ENCODE results near the gene FBXW12.

Gene FBXW12

GRCh38 chr3:48356419-48356818, 15.6 kb upstream of the FBXW12 start:
- Histone ChIP-seq H3K9me3 (ENCODE audit: control insufficient read depth, insufficient read depth, low read length) (no peaks in the 10 kb centered on the region; the same call in 1 of the 2 replicates), H3K36me3 (ENCODE audit: insufficient read depth, low read length) (no peaks in the 10 kb centered on the region), H3K4me1 (ENCODE audit: insufficient read depth, low read length) (no peaks in the 10 kb centered on the region), H3K9ac (ENCODE audit: low read depth, low read length) (no peak overlapping the region)

- Histone ChIP-seq H3K4me1 (ENCODE audit: insufficient read depth, low read length) (no peaks in the 10 kb centered on the region), H3K36me3 (ENCODE audit: insufficient read depth, low read length) (no peaks in the 10 kb centered on the region), H3K9ac (ENCODE audit: low read depth, low read length) (no peak overlapping the region), H3K9me3 (ENCODE audit: control insufficient read depth, insufficient read depth, low read length) (0 out of 2 replicates have a peak, but pooled peaks cover 2% of the 10 kb centered on the region)
Measured at GRCh38 chr3:48361928-48362327, 10.1 kb upstream of the FBXW12 start.

GRCh38 chr3:48364840-48365239, 7.2 kb upstream of the FBXW12 start:
- peaks cover 5% of the 10 kb centered on the region for H3K4me1 ChIP-seq (ENCODE audit: insufficient read depth, low read length)
- H3K36me3 ChIP-seq (ENCODE audit: insufficient read depth, low read length): no peaks in the 10 kb centered on the region
- H3K9ac ChIP-seq (ENCODE audit: low read depth, low read length): no peak overlapping the region
- H3K9me3 ChIP-seq (ENCODE audit: control insufficient read depth, insufficient read depth, low read length): 0 out of 2 replicates have a peak, but pooled peaks cover 2% of the 10 kb centered on the region

GRCh38 chr3:48367201-48367600, 4.8 kb upstream of the FBXW12 start:
- Histone ChIP-seq H3K9ac (ENCODE audit: low read depth, low read length) (no peak overlapping the region), H3K36me3 (ENCODE audit: insufficient read depth, low read length) (no peaks in the 10 kb centered on the region), H3K4me1 (ENCODE audit: insufficient read depth, low read length) (peaks cover 11% of the 10 kb centered on the region), H3K9me3 (ENCODE audit: control insufficient read depth, insufficient read depth, low read length) (0 out of 2 replicates have a peak, but pooled peaks cover 2% of the 10 kb centered on the region)

GRCh38 chr3:48369693-48370332, 2.2 kb upstream of the FBXW12 start:
- Histone ChIP-seq H3K4me1 (ENCODE audit: insufficient read depth, low read length) (peaks cover 11% of the 10 kb centered on the region), H3K9ac (ENCODE audit: low read depth, low read length) (no peak overlapping the region), H3K9me3 (ENCODE audit: control insufficient read depth, insufficient read depth, low read length) (no peaks in the 10 kb centered on the region), H3K36me3 (ENCODE audit: insufficient read depth, low read length) (no peaks in the 10 kb centered on the region)

GRCh38 chr3:48370333-48370713, 1.7 kb upstream of the FBXW12 start:
- H3K9ac ChIP-seq (ENCODE audit: low read depth, low read length): no peak overlapping the region
- no peaks in the 10 kb centered on the region for H3K9me3 ChIP-seq (ENCODE audit: control insufficient read depth, insufficient read depth, low read length)
- no peaks in the 10 kb centered on the region for H3K36me3 ChIP-seq (ENCODE audit: insufficient read depth, low read length)
- peaks cover 11% of the 10 kb centered on the region for H3K4me1 ChIP-seq (ENCODE audit: insufficient read depth, low read length)

- peaks cover 11% of the 10 kb centered on the region for H3K4me1 ChIP-seq (ENCODE audit: insufficient read depth, low read length)
- no peaks in the 10 kb centered on the region for H3K9me3 ChIP-seq (ENCODE audit: control insufficient read depth, insufficient read depth, low read length)
- no peaks in the 10 kb centered on the region for H3K36me3 ChIP-seq (ENCODE audit: insufficient read depth, low read length)
- H3K9ac ChIP-seq (ENCODE audit: low read depth, low read length): no peak overlapping the region
Measured at GRCh38 chr3:48372377-48372770, 355 bp downstream of the FBXW12 start.

GRCh38 chr3:48372862-48373435, 930 bp downstream of the FBXW12 start:
- Histone ChIP-seq H3K9me3 (ENCODE audit: control insufficient read depth, insufficient read depth, low read length) (no peaks in the 10 kb centered on the region), H3K36me3 (ENCODE audit: insufficient read depth, low read length) (no peaks in the 10 kb centered on the region), H3K4me1 (ENCODE audit: insufficient read depth, low read length) (peaks cover 7% of the 10 kb centered on the region), H3K9ac (ENCODE audit: low read depth, low read length) (no peak overlapping the region)

GRCh38 chr3:48387634-48388033, 15.6 kb downstream of the FBXW12 start:
- Histone ChIP-seq H3K36me3 (ENCODE audit: insufficient read depth, low read length) (no peaks in the 10 kb centered on the region), H3K9me3 (ENCODE audit: control insufficient read depth, insufficient read depth, low read length) (no peaks in the 10 kb centered on the region), H3K4me1 (ENCODE audit: insufficient read depth, low read length) (no peaks in the 10 kb centered on the region), H3K9ac (ENCODE audit: low read depth, low read length) (no peak overlapping the region)

- no peaks in the 10 kb centered on the region for H3K36me3 ChIP-seq (ENCODE audit: insufficient read depth, low read length)
- no peaks in the 10 kb centered on the region for H3K4me1 ChIP-seq (ENCODE audit: insufficient read depth, low read length)
- H3K9me3 ChIP-seq (ENCODE audit: control insufficient read depth, insufficient read depth, low read length): no peaks in the 10 kb centered on the region
- H3K9ac ChIP-seq (ENCODE audit: low read depth, low read length): no peak overlapping the region
Measured at GRCh38 chr3:48388966-48389365, 16.9 kb downstream of the FBXW12 start.

- Histone ChIP-seq H3K36me3 (ENCODE audit: insufficient read depth, low read length) (no peaks in the 10 kb centered on the region), H3K9ac (ENCODE audit: low read depth, low read length) (no peak overlapping the region), H3K9me3 (ENCODE audit: control insufficient read depth, insufficient read depth, low read length) (no peaks in the 10 kb centered on the region), H3K4me1 (ENCODE audit: insufficient read depth, low read length) (no peaks in the 10 kb centered on the region)
Measured at GRCh38 chr3:48394391-48394790, 22.4 kb downstream of the FBXW12 start.

- Histone ChIP-seq H3K9ac (ENCODE audit: low read depth, low read length) (no peak overlapping the region), H3K36me3 (ENCODE audit: insufficient read depth, low read length) (no peaks in the 10 kb centered on the region), H3K9me3 (ENCODE audit: control insufficient read depth, insufficient read depth, low read length) (no peaks in the 10 kb centered on the region), H3K4me1 (ENCODE audit: insufficient read depth, low read length) (no peaks in the 10 kb centered on the region)
Measured at GRCh38 chr3:48395714-48396113, 23.7 kb downstream of the FBXW12 start.

GRCh38 chr3:48397767-48398681, 26.0 kb downstream of the FBXW12 start:
- no peaks in the 10 kb centered on the region for H3K9me3 ChIP-seq (ENCODE audit: control insufficient read depth, insufficient read depth, low read length)
- H3K4me1 ChIP-seq (ENCODE audit: insufficient read depth, low read length): no peaks in the 10 kb centered on the region
- H3K36me3 ChIP-seq (ENCODE audit: insufficient read depth, low read length): no peaks in the 10 kb centered on the region; the same call in 1 of the 2 replicates
- no peak overlapping the region for H3K9ac ChIP-seq (ENCODE audit: low read depth, low read length)

GRCh38 chr3:48398701-48399386, 26.8 kb downstream of the FBXW12 start:
- Histone ChIP-seq H3K4me1 (ENCODE audit: insufficient read depth, low read length) (no peaks in the 10 kb centered on the region), H3K9me3 (ENCODE audit: control insufficient read depth, insufficient read depth, low read length) (no peaks in the 10 kb centered on the region), H3K36me3 (ENCODE audit: insufficient read depth, low read length) (peaks cover 3% of the 10 kb centered on the region; the same call in 1 of the 2 replicates), H3K9ac (ENCODE audit: low read depth, low read length) (no peak overlapping the region)

All from ES-I3 (cell line).